KOPT-K1 (cell line): ENCODE measurements around the gene TLE3.
"Not testable (repeated sequence)": the region's sequence is repeated elsewhere in the genome, so short reads cannot be mapped to it uniquely, and the experiment has no call there.

ENCODE experiments used
- H3K27ac ChIP-seq: fragments of 200-600 bp; sonication (generic); 2 replicates; pipeline ENCODE4 v1.5.1; 2016; ENCODE audit warnings: antibody characterized with exemption, mild to moderate bottlenecking, low read depth, low read length; ENCODE audit not compliant: poor library complexity, severe bottlenecking
- H3K36me3 ChIP-seq: fragments of 200-600 bp; sonication (generic); 2 replicates; pipeline ENCODE4 v1.5.1; 2017; ENCODE audit warnings: antibody characterized with exemption, mild to moderate bottlenecking, low read length, moderate library complexity; ENCODE audit not compliant: insufficient read depth
- H3K9me3 ChIP-seq: fragments of 200-600 bp; sonication (generic); 2 replicates; pipeline ENCODE4 v1.5.1; 2017; ENCODE audit warnings: antibody characterized with exemption, low read length, mild to moderate bottlenecking; ENCODE audit not compliant: insufficient read depth, poor library complexity, severe bottlenecking

The TLE3 gene

GRCh38 chr15:70097321-70098152 lies at the start of gene TLE3:
TSS of gene TLE3 (minus strand) at chr15:70097917. CDS start at chr15:70096798, 1,119 bp downstream.
- Histone ChIP-seq H3K36me3 (peaks cover 31% of the 10 kb centered on the region), H3K9me3 (no peaks in the 10 kb centered on the region), H3K27ac (peak within 1 kb of the TSS; percentile 90)

- Histone ChIP-seq H3K36me3 (no peaks in the 10 kb centered on the region), H3K9me3 (no peaks in the 10 kb centered on the region), H3K27ac (no peak overlapping the region)
These were observed 49.6 kb upstream of the TLE3 start for GRCh38 chr15:70147178-70147760.

DNA sequence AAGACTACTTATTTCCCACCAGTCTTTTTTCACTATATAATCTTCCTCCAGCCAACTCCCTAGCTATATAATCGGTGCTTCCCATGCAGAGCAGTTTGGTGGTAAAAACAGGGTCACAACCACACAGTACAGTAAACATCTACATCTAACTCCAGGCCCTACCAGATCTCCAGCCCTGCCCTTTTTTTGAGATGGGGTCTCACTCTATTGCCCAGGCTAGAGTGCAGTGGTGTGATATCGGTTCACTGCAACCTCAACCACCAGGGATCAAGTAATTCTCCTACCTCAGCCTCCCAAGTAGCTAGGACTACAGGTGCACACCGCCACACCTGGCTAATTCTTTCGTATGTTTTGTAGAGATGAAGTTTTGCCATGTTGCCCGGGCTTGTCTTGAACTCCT lies 49.1 kb upstream of the TLE3 start:
- Histone ChIP-seq H3K36me3 (no peaks in the 10 kb centered on the region), H3K9me3 (no peaks in the 10 kb centered on the region), H3K27ac (no peak overlapping the region)

DNA sequence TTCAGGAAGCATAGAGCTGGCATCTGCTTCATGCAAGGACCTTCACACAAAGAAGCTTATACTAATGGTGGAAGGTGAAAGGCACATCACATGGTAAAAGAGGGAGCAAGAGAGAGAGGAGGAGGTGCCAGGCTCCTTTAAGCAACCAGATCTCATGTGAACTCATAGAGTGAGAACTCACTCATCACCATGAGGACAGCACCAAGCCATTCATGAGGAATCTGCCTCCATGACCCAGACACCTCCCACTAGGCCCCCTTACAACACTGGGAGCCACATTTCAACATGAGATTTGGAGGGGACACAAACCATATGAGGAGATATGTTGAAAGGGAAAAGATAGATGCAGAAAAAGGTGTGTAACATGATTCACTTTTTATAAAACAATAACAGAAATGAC lies 48.4 kb upstream of the TLE3 start:
- no peaks in the 10 kb centered on the region for H3K9me3 ChIP-seq
- H3K27ac ChIP-seq = no peak overlapping the region
- H3K36me3 ChIP-seq = no peaks in the 10 kb centered on the region

- Histone ChIP-seq H3K9me3 (no peaks in the 10 kb centered on the region), H3K27ac (no peak overlapping the region), H3K36me3 (no peaks in the 10 kb centered on the region)
These were observed 47.5 kb upstream of the TLE3 start for GRCh38 chr15:70145261-70145660.

- H3K9me3 ChIP-seq = no peaks in the 10 kb centered on the region
- peak overlapping the region; percentile 69 for H3K27ac ChIP-seq
- no peaks in the 10 kb centered on the region for H3K36me3 ChIP-seq
These were observed 44.8 kb upstream of the TLE3 start for GRCh38 chr15:70142322-70143191.

DNA sequence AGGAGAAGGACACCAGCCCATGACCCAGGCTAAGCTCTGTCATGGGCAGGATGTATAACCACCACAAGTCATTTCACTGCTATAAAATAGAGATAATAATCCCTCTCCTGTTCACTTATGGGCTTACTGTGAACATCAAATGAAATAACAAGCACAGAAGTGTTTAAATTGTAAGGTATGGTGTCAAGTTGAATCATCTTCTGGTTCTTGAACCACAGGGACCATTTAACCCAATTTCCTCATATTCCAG lies 44.3 kb upstream of the TLE3 start:
- Histone ChIP-seq H3K27ac (peak overlapping the region; percentile 69), H3K9me3 (no peaks in the 10 kb centered on the region), H3K36me3 (no peaks in the 10 kb centered on the region)

DNA sequence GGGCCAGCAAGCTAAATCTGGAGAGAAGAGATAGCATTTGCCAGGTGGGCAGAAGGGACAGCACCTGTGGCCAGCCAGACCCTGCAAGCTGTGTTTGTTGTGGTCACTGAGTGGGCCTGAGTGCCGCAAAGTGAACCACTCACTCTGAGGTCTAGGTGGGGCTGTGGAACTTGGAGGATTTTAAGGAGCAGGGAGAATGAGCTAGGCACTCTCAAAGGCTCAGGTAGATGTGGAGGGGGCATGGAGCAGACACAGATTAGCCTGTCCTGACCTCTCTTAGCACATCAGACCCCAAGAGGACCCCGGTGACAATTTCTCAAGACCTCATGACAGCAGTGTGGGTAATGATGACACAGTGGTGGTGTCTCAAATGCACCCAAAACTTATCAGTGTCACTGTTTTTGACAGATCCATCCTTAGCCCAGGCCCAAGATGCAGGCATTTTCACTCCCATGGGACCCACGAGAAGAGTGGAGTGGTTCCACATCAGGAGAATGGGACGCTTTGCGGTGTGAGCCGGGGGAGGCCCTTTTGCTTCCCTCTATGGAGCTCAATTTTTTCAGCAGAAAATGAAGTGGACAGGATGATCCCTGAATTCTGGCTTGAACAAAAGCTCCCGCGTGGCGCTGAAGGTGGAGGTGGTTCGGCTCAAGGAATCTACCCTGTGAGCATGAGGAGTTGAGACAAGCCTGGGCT lies 43.8 kb upstream of the TLE3 start:
- Histone ChIP-seq H3K9me3 (no peaks in the 10 kb centered on the region), H3K27ac (peak overlapping the region; percentile 69), H3K36me3 (no peaks in the 10 kb centered on the region)

DNA sequence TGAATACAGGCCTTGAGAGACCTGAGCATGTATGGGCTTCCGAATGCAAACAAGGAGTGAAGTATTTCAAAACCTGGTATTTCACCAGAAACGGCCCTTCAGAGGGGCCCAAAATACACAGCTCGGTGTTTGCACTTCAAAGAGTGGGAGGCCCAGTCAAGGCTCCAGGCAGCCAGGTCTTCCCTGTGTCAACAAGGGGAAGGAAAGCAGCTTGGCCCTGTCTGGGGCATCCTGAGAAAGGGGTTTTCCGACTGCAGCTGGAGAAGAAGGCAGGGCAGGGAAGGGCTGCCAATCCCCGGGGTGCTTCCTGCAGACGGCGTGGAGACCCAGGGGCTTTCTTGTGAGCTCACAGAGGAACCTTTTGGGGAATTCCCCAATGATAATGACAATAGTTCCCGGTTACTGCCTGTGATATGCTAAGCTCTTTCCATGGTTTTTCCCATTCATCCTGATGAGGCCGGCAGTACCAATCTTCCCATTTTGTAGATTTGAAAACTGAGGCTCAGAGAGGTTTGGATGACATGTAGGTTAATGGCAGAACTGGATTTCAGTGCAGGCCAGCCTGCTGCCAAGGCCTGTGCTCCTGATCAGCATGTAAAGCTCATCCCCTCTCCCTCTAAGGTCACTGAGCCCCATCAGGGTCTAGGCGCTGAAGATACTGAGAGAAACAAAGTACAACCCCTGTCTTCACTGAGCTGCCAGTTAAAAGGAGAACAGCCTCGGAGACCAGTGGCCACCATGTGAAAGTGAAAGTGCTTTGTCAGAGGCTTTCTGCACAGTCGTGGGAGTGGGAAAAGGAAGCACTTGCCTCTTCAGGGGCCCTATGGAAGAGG lies 43.0 kb upstream of the TLE3 start:
- Histone ChIP-seq H3K36me3 (no peaks in the 10 kb centered on the region), H3K9me3 (no peaks in the 10 kb centered on the region), H3K27ac (peak overlapping the region; percentile 69)

DNA sequence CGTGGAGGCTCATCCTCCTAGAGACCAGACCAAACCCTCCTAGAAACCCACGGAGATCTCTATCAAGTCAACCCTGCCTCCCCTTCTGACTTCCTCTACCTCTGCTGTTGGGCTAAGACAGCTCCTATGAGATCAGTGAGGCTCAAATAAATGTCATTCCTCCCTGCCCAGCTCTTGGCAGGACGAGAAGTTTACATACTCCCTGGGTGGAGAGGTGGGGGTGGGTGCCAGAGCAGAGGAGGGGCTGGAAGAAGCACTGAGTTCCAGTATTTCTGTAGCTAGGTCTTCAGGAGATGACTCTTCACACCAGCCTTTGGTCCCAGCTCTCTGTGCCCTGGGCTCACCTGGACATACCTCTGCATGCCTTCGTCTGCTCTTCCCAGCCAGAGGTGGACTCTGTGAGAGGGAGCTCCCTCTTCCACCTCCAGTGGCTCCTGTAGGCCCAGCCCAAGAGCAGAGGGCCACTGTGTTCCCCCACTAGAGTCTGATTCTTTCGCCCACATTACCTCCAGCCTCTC lies 42.4 kb upstream of the TLE3 start:
- H3K36me3 ChIP-seq = no peaks in the 10 kb centered on the region
- peak overlapping the region; percentile 69 for H3K27ac ChIP-seq
- no peaks in the 10 kb centered on the region for H3K9me3 ChIP-seq

DNA sequence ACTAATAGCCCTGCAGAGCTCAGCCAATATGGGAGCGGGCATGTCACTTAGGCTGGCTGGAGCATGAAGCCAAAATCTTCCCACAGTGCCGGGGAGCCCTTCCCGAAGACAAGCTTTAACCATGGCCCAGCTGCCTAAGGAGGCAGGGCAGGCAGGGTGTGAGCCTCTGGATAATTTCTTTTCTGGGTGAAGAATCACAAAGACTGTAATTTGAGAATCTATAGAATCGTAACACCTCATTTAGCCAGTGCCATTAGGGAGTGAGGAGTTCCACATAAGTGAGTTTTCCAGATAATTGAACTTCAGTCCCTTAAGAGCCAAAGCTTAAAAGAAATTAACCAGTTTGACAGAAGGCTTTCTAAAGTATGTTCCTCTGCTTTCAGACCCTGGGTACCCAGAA lies 40.2 kb upstream of the TLE3 start:
- H3K27ac ChIP-seq = no peak overlapping the region

DNA sequence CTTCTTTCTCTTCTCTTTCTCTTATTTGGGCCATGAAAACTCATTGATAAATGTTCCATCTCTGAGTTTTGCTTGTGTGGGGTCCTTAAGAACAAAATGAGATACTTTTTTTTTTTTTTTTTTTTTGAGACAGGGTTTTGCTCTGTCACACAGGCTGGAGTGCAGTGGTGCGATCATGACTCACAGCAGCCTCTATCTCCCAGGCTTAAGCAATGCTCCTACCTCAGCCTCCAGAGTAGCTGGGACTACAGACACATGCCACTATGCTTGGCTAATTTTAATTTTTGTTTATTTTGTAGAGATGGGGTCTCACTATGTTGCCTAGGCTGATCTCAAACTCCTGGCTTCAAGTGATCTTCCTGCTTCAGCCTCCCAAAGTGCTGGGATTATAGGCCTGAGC lies 39.3 kb upstream of the TLE3 start:
- H3K27ac ChIP-seq, H3K9me3 ChIP-seq, H3K36me3 ChIP-seq: not testable (repeated sequence)

More for the DNA sequence above, 40.2 kb upstream of the TLE3 start:
- Histone ChIP-seq H3K9me3 (no peaks in the 10 kb centered on the region), H3K36me3 (no peaks in the 10 kb centered on the region)

GRCh38 chr15:70133781-70134421 lies 36.2 kb upstream of the TLE3 start:
- no peaks in the 10 kb centered on the region for H3K36me3 ChIP-seq
- no peak overlapping the region for H3K27ac ChIP-seq
- H3K9me3 ChIP-seq = no peaks in the 10 kb centered on the region

DNA sequence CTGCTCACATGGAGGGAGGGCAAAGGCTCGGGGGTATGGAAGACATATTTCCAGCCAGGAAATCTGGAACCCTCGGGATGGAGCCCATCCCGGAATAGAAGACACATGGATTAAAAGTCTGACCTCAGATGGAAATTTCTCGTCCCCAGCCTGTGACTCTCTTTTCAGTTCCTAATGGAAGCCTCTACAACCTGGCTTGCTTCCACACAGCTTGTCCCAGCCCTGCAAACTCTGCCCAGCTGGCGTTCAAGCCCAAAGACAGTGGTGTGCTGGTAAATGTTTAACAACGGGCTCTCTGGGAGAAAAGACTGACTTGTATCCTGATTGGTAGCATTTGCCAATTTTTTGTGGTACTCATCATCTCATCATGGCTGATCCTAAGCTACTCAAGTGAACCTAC lies 35.6 kb upstream of the TLE3 start:
- H3K27ac ChIP-seq = no peak overlapping the region

More for the DNA sequence above, 35.6 kb upstream of the TLE3 start:
- Histone ChIP-seq H3K9me3 (no peaks in the 10 kb centered on the region), H3K36me3 (no peaks in the 10 kb centered on the region)
